Measurements from ENCODE around the gene CDH4.

DNA sequence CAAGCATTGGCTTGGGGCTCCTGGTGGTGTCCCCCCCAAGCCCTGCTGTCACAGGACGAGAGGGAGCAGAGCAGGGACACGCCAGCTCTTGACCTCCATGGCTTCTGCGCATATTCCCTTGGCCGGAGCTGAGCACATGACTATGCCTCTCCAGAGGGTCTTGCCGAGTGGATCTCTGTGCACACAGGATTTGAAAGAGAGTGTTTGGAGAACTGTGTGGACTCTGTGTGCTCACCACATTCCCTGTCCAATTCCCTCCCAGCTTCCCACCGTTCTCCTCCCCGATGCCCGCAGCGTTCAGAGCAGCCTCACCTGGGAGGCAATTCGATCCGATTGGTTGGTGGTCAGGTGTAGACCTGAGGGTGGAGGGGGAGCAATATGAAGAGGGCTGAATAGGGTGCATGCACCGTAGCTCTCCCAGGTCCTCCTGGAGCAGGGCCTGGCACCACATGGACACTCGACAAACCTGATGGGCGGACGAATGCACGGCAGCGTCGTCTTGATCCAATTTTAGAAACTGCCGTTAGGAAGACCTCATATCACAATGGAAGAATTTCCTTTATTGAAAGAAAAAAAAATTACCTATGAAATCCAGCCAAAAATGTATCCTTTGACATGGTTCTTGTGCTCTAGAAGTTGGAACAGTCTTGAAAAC lies 287.8 kb downstream of the CDH4 start:
- TF ChIP-seq CTCF (IDR thresholded peaks at IDR 0.05 in 8 of 11, conservative IDR thresholded peaks at IDR 0.05 in 3 of 11): no peak
- TF ChIP-seq POLR2AphosphoS5 (IDR thresholded peaks at IDR 0.05): no peak
